ENCODE results near the gene OR51E2. TPM values are rescaled to one million over a fixed set of nuclear protein-coding genes. Genes with fewer than 3 reads are reported as not detected.

The OR51E2 gene
- total and polyA plus RNA-seq, 2 experiments from 2014 or later, result not detected

- TF ChIP-seq ZNF462 (CRISPR knock-in tag; IDR thresholded peaks at IDR 0.05), result no peak
- TF ChIP-seq POLR2AphosphoS5 (IDR thresholded peaks at IDR 0.05; ENCODE audit: low read depth), result no peak
- no peak for TF ChIP-seq ZNF114 (CRISPR knock-in tag; IDR thresholded peaks at IDR 0.05)
- no peak for TF ChIP-seq CREB1 (CRISPR knock-in tag; IDR thresholded peaks at IDR 0.05; ENCODE audit: low read depth)
- TF ChIP-seq ZNF331 (CRISPR knock-in tag; IDR thresholded peaks at IDR 0.05; ENCODE audit: low read depth), result no peak
- no peak for TF ChIP-seq NANOG (IDR thresholded peaks at IDR 0.05; ENCODE audit: borderline replicate concordance)
- TF ChIP-seq CTCF (conservative IDR thresholded peaks at IDR 0.05; ENCODE audit: low read depth in 2 of 2), result no peak
- no peak for TF ChIP-seq EZH2phosphoT487 (IDR thresholded peaks at IDR 0.05; ENCODE audit: unreplicated experiment)
- TF ChIP-seq STAT1 (IDR thresholded peaks at IDR 0.05; ENCODE audit: unreplicated experiment), result no peak
- no peak for TF ChIP-seq JUNB (IDR thresholded peaks at IDR 0.05; ENCODE audit: unreplicated experiment)
Observed at GRCh38 chr11:4643682-4644081, 54.0 kb downstream of the OR51E2 start, which contains the start of gene OR51E1 (continued).

Measured in GM23338 (cell line).